8988T (cell line): ENCODE data around the gene CYSTM1.
"Not testable (repeated sequence)": the region's sequence is repeated elsewhere in the genome, so short reads cannot be mapped to it uniquely, and the experiment has no call there.

Source experiments
- DNase-seq: peaks from one replicate; pipeline ENCODE4 v3.0.0; 2011

Gene CYSTM1

GRCh38 chr5:140178482-140179116, 3.6 kb downstream of the CYSTM1 start:
- DNase-seq: no peak

DNA sequence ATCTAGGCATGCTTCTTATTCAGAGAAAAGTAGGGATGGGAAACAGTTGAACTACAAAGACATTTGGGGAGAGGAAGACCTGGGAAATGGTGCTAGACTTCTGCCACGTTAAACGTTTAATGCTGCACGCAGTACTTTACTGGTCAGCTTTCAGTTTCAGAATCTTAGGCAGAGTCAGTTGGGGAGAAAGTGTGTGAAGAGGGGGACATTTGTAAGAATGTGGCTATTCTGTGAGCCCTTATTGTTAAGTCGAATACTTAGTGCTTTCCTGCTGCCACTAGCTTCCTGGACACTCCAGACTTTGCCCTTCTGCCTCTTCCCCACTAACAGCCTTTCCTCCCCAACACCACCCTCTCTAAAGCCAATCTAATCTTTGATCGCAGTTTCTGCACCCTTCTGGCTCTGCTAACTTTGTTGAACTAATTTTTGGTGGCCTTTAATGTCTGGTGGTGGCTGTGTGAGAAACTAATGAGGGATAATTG, 6.1 kb downstream of the CYSTM1 start:
- DNase-seq: no peak

GRCh38 chr5:140181525-140181924, 6.5 kb downstream of the CYSTM1 start:
- DNase-seq: no peak

DNA sequence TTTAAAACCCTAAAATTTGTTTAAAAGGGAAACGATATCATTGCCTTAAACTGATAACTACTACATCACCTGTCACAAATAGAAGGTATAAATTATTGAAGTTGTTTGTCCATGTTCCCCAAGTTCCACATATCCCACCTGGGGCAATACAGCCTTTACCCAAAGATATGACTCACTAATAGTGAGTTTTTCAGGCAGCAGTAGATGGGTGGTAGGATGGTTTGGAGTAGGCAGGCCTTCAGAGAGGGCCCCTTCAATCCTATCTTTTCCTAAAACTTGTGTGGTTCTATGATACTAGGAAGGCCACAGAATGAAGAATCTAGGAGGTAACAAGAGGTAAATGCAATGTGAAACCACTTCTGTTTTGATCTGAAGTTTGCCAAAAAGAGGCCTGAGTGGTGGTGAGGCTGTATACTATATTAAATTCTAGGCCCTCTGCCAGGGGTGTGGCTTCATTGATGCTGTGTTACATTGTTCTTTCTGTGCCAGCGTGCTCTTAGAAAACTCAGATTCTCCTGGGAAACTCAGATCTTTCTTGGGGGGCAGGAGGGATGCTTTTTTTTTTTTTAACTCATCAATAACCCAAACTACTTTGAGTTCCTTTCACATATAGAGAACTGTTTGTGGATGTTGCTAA, 7.2 kb downstream of the CYSTM1 start:
- DNase-seq: no peak

DNA sequence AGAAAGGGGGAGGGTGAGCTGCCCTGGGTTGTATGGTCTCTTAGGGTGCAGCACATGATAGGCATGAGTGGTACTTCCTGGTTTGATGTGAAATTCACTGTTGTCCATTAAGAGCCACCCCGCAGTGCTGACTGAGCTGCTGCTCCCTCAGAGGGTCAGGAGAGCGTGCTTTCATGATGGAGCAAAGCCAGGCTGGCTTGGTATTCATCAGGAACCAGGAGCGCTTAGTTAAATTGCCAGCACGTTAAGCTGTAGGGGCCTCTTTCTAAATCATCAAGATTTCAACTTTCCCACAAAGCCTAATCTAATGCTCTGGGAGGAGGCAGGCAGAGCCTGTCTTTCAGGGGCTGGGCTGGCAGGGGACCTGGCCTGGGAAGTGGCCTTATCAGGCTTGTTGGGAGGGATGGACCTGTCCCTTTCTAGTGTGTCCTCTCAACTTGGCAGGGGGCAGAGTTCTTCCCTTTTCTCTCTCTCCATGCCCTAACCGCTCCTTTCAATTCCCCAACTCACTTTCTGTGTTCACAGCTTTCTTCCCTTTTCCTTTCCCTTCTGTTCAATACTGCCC, 7.9 kb downstream of the CYSTM1 start:
- DNase-seq: no peak

GRCh38 chr5:140185409-140185808, 10.4 kb downstream of the CYSTM1 start:
- no peak for DNase-seq

GRCh38 chr5:140186267-140186671, 11.3 kb downstream of the CYSTM1 start:
- DNase-seq: no peak

GRCh38 chr5:140189253-140189652, 14.3 kb downstream of the CYSTM1 start:
- DNase-seq: no peak

- no peak for DNase-seq
Measured at GRCh38 chr5:140189977-140190871, 15.2 kb downstream of the CYSTM1 start.

GRCh38 chr5:140190872-140191218, 15.9 kb downstream of the CYSTM1 start:
- no peak for DNase-seq

DNA sequence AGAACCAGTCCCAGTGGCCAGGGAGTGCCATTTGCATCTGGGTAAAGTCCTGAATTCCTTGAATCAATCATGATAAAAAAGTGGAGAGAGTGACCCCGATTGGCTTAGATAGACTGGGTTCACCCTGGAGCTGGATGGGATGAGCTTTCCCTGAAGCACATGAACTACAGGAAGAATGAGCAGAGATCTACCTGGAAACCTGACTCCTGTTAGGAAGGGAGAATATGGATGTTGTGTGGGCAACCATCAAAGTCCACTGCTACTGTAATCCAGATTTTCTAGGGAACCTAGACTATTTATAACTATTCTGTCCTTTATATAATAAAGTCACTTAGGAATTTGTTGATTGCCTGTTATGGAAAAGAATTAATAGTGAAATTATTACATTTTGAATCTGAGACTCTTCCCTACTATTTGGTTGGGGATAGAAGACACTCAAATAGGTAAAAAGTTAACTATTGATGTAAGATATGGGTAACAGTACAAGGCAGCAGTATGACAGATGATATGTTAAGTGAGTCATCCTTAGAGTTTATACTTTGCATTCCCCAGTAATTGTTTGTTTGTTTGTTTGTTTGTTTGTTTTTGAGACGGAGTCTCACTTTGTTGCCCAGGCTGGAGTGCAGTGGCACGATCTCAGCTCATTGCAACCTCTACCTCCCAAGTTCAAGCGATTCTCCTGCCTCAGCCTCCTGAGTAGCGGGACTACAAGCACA, 17.9 kb downstream of the CYSTM1 start:
- DNase-seq: no peak

GRCh38 chr5:140194662-140195061, 19.7 kb downstream of the CYSTM1 start:
- no peak for DNase-seq

- no peak for DNase-seq
Measured at GRCh38 chr5:140196115-140196814, 21.3 kb downstream of the CYSTM1 start.

DNA sequence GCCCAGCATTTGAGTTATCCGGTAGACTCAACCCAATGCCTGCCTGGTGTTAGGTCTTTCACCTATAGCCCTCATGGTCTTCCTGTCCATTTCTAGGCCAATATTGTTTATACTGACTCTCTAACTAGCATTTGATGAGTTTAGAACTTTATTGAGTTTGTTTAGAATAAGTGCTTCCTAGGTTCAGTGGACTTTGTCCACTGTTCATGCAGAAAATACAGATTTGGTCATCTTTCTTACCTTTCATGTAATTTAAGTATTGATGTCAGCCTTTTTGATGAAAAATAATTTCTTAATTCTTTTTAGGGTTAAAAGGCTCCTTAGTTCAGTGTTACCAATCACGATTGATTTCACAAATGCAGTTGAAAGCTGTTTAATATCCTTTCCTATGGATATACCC, 22.0 kb downstream of the CYSTM1 start:
- no peak for DNase-seq

- DNase-seq: not testable (repeated sequence)
Measured at GRCh38 chr5:140198915-140199314, 23.9 kb downstream of the CYSTM1 start.

GRCh38 chr5:140202078-140202477, 27.1 kb downstream of the CYSTM1 start:
- DNase-seq: no peak

DNA sequence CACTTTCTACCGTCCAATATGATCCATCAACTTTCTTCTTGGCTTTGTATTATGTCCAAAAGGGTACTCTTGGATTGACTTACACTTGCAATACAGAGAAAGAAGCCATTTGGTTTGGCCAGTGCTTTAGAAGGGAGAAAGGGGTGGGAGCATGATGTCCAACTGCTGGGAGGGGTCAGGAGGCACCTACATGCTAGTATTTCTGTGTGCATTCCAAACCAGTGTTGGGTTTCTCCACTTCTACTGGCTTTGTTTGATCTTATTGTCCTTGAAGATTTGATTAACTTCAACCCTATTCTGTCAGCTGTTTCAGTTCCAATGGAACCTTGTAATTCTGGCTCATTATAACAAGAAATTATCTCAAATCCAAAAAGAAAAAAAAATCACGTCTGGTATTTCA, 27.6 kb downstream of the CYSTM1 start:
- no peak for DNase-seq

DNA sequence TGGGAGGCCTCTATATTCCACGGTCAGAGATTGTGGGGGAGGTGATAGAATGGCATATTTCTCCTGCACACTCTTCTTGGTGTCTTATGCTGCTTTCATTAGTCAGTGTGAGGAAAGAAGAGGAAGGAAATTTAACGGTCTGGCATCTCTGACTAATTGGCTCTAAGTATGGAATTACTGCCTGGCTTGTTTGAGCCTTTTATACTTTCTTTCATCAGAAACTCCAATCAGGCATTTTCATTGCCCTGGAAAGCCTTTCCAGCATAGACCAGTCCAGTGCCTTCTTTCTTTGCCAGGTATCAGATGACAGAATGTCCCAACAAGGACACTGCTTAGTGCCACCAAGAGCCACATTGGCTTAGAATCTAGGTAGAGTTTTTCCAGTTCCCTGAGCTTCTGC, 30.2 kb downstream of the CYSTM1 start:
- DNase-seq: no peak

DNA sequence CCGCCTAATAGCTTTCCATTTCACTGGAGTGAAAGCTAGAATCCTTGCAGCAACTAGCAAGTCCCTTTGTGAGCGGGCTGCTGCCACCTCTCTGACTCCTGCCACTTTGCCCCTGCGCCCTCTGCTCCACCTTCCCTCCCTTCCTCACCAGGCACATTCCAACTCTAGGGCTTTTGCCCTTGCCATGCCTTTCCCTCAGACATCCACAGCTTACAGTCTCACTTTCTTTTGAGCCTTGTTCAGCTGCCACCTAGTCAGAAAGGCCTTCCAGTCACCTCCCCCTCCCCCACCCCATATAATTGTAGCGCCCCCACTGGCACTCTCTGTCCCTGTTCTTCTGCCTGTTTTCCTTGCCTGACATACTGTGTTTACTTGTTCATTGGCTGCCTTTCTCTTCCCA, 31.0 kb downstream of the CYSTM1 start:
- DNase-seq: no peak

GRCh38 chr5:140207250-140207964, 32.4 kb downstream of the CYSTM1 start:
- no peak for DNase-seq

- no peak for DNase-seq
Measured at GRCh38 chr5:140208065-140208464, 33.1 kb downstream of the CYSTM1 start.
